Eye (tissue), 1 donor: Measurements from ENCODE around the gene INTU.
"Not testable (repeated sequence)": the region's sequence is repeated elsewhere in the genome, so short reads cannot be mapped to it uniquely, and the experiment has no call there.

Experiments used
- DNase-seq: peaks from one replicate; pipeline ENCODE4 v3.0.0-alpha.2; 2015

INTU gene

GRCh38 chr4:127632420-127633403, at the start of gene INTU:
Gene INTU, plus strand, starts transcription at chr4:127632957. Its CDS starts 78 bp downstream, at chr4:127633035.
- DNase-seq: peak; percentile 97

- DNase-seq: not testable (repeated sequence)
Observed at GRCh38 chr4:127586496-127586895, 46.3 kb upstream of the INTU start.

DNA sequence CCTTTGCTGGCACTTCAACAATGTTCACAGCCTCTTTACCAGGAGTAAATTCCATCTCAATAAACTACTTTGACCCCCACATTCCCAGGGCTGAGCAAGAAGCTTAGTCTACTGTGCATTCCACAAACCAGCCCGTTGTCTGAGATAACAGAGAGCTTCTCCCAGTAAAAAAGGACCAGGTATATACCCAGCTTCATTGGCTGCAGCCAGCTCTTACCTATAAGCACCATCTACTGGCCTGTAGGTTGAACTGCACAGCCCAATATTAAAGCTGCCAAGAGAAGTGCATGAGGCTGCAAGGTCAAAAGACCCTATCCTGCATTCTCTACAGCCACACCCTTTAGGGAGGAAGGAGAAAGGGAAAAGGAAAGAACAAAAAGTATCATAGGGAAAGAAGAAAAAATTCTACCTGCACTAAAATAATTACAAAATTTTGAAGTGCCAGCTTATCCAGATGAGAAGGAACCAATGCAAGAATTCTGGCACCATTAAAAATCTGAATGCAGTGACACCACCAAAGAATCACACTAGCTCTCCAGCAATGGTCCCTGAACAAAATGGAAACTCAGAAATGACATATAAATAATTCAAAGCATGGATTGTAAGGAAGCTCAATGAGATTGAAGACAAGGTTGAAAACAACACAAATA, 45.7 kb upstream of the INTU start:
- peak; percentile 36 for DNase-seq

- not testable (repeated sequence) for DNase-seq
Observed at GRCh38 chr4:127589153-127589552, 43.6 kb upstream of the INTU start.

GRCh38 chr4:127598656-127599055, 34.1 kb upstream of the INTU start:
- DNase-seq: no peak

DNA sequence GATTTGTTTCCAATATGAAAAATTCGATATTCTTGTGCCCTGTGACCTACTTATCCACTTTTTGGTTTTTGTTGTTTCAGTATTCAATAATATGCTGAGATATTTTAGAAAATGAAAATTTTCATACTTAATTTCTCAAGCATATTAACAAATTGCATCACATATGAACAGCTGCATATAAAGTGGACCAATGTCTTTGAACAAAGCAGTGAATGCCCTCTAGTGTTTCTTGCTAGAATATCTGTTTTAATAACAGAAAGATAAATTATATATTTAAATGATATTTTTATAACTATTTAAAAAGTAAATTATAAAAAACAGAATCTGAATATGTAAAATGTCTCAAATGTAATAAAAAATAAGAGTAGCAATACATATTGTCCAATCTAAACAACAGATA, 31.7 kb upstream of the INTU start:
- no peak for DNase-seq

DNA sequence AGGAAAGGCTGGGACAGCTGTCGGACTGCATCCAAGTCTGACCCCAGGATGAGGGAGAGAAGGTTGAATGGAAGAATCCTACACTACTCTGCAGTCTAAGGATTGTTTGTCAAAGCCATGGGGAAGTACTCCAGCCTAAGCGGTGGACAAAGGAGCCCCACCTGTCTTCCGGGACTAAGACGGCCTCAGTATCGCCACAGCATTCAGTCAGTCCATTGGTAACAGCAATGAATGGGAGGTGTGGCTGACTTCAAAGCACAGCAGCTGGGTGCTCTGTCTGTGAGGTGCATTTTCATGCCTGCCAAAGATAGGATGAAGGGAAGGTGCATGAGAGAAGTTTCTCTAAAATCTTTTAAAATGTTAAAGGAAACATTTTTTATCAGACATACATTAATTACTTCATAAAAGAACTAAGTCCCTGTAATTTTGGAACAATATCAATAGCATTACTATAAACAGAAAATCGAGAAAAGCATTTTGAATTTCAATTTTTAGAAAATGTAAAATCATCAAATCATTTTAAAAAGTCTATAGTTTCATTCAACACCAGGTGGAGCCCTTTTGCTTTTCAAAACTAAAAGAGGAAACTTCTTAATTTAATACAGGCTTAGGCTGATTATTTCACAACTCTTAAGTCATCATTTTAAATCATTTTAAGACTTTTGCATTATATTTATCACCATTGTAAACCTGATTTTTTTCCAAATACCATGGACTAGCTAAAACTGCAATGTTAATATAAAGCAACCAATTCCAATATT, 27.6 kb upstream of the INTU start:
- DNase-seq: peak; percentile 54

- no peak for DNase-seq
Observed at GRCh38 chr4:127606823-127607222, 25.9 kb upstream of the INTU start.

DNA sequence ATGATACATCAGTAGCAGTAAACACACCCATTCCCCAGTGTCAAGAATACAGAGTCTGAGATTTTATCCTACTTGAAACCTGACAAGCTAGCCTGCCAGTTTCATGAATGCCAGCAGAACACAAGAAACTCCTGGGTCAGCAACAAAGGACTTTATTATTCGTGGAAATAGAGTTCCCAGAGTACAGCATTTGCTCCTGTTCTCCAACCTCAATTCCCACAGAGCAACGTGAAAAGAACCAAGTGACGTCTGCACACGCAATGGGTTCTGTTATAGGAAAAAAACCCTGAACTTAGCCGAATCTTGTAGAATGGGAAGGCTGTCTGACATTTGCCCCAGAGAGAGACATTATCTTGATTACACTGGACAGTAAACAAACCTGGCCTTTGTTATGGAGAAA, 23.3 kb upstream of the INTU start:
- no peak for DNase-seq

DNA sequence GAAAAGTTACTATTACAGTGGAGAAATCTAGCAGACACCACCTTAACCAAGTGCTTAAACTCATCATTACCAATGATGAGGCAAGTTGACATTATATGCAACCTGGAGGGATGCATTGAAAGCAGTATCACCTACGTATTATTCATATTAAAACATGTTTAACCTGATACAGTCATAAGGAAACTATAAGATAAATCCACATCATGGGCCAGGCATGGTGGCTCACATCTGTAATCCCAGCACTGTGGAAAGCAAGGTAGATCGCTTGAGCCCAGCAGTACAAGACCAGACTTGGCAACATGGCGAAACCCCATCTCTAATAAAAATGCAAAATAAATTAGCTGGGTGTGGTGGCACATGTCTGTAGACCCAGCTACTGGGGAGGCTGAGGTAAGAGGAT, 22.3 kb upstream of the INTU start:
- DNase-seq: no peak

DNA sequence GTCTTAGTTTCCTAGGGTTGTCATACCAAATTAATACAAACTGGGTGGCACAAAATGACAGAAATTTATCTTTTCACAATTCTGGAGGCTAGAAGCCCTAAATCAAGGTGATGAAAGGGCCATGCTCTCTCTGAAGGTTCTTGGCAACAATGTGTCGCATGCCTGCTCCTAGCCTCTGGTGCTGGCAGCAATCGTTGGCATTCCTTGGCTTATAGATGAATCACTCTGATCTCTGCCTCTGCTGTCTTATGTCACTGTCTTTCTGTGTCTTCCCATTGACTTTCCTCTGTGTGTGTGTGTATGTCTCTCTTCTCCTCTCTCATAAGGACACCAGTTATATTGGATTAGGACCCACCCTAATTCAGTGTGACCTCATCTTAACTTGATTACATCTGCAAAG, 15.9 kb upstream of the INTU start:
- no peak for DNase-seq

DNA sequence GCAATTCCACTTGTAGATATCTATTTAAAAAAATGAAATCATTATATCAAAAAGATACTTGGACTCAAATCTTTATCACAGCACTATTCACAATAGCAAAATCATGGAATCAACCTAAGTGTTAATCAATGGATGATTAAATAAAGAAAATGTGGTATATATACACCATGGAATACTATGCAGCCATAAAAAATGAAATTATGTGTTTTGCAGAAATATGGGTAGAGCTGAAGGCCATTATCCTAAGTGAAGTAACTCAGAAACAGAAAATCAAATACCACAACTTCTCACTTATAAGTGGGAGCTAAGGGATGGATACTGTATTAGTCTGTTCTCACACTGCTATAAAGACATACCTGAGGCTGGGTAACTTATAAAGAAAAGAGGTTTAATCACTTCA, 14.3 kb upstream of the INTU start:
- DNase-seq: no peak

DNA sequence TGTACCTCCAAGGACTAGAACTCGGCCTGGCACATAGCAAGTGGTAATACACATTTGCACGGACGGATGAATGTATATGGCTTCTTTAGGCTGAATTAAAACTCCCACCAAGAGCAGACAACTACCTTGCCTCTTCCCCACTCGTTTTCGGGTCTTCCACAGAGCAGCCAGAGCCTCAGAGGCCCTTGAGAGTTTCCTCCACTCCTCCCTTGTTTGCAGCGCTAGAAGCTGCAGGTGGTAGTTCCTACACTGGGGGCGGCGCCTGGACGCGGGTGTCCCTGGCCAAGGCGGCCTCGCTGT, 10.2 kb upstream of the INTU start:
- DNase-seq: no peak

- peak; percentile 83 for DNase-seq
Observed at GRCh38 chr4:127622921-127623796, 9.6 kb upstream of the INTU start.

DNA sequence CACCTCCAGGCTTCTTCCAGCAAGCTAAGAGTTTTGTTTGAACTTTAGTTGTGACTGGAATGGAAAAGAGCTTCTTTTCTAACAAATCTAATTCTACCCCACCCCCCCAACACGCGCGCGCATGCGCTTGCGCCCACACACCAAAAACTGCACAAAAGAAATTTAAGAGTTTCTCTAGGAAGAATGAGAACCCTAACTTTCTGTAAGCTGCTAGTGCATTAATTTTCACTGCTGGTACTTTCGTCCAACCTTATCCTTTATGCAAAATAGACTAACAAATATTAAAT, 9.0 kb upstream of the INTU start:
- no peak for DNase-seq

GRCh38 chr4:127624173-127624572, 8.6 kb upstream of the INTU start:
- DNase-seq: no peak

DNA sequence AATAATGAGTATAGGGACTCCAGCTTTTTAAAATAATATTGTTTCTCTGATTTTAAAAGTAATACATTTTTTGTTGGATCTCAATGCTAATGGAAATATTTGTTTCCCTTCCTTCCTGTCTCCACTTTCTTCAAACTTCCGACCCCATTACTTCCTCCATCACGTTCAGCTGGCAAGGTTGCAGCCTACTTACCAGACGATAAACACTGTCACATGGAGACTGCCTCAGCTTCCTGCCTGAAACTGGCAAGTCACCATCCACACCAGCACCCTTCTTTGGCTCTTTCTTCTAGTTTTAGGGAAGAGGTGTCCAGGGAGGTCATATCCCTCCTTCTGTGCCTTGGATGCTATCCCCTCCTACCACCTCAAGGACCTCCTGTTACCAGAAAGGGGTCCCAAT, 3.4 kb upstream of the INTU start:
- no peak for DNase-seq

DNA sequence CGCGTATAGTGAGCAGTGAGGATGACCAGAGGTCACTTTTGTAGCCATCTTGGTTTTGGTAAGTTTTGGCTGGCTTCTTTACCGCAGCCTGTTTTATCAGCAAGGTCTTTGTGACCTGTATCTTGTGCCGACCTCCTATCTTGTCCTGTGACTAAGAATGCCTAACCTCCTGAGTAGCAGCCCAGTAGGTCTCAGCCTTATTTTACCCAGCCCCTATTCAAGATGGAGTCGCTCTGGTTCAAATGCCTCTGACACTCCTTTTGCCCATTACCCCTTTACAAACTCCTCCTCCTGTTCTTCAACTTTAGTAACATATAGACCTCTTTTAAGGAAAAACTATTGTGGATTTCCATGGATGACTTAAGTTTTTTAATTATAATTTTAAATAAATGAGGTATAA, 2.6 kb upstream of the INTU start:
- no peak for DNase-seq

DNA sequence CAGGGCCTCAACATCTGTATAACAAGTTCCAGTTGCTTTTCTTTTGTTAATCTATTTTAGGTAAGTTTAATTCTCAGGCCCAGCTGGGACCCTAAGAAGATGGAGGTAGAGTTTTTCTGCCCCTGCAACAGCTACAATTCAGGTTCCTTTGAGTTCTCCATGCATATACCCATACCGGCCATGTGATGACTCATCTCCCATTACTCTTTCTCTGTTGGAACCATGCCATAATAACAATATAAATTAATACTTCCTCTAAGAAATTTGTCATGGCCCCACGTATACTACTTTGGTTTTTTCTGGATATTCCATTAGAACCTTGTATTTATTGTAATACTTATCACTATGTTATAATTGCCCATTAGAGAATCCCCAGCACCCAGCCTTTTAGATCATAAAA, 1.3 kb upstream of the INTU start:
- no peak for DNase-seq

- DNase-seq: no peak
Observed at GRCh38 chr4:127634181-127634580, 1.4 kb downstream of the INTU start.

DNA sequence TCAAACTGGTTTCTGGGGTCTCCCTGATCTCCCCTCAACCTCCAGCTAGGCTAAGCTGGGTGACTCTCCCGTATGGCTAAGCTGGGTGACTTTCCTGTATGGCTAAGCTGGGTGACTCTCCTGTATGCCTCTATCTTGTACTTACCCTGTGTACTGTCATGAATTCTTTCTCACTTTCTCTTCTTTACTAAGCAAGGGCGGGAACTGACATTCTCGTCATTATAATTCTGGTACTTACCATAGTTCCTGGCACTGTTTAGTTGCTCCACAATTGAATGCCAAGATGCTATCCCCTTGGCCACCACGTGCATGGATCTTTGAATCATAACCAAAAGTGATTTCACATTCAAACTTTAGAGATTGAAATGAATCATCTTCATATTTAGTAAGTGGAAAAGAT, 8.8 kb downstream of the INTU start:
- no peak for DNase-seq

DNA sequence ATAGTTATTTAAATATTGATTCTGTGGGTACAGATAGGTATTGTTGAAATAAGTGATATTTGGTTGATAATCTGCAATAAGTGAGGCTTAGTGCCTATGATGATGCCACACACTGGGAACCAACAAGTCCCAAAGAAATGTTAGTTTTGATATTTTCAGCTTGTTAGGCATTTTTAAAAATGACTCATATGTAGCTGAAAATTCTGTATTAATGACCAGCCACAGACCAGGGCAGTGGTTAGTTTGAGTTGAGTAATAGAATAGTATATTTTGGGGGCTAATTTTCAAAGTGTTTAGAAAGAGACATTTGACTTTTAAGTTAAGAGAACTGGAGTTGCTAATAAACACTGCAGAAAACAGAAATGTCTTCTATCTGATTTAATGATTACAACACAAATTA, 9.4 kb downstream of the INTU start:
- no peak for DNase-seq

- DNase-seq: no peak
Observed at GRCh38 chr4:127643791-127644190, 11.0 kb downstream of the INTU start.
